Measurements from ENCODE around the gene SCN9A. TPM values are rescaled to one million over a fixed set of nuclear protein-coding genes. Genes with fewer than 3 reads are reported as not detected.

The SCN9A gene
- total and polyA plus RNA-seq, 10 of the 15 experiments (the other 5 are each of a cell fraction or from before 2014, with no cell fraction given), result 0.04 to 0.08 (median 0.08) TPM; not detected in 7

GRCh38 chr2:166193407-166193806, 182.3 kb downstream of the SCN9A start (continued):
- no peak for TF ChIP-seq E2F4 (IDR thresholded peaks at IDR 0.05; ENCODE audit: low read depth, low read length)

- TF ChIP-seq MEF2A (IDR thresholded peaks at IDR 0.05; ENCODE audit: insufficient read depth, low read depth, low read length), result no peak
- no peak for TF ChIP-seq CEBPZ (IDR thresholded peaks at IDR 0.05; ENCODE audit: low read depth, low read length)
- TF ChIP-seq NFXL1 (IDR thresholded peaks at IDR 0.05; ENCODE audit: borderline replicate concordance), result no peak
- no peak for TF ChIP-seq NR2C2 (IDR thresholded peaks at IDR 0.05; ENCODE audit: borderline replicate concordance, control insufficient read depth, insufficient read length, low read depth)
- TF ChIP-seq HDAC6 (IDR thresholded peaks at IDR 0.05; ENCODE audit: unreplicated experiment), result no peak
- no peak for TF ChIP-seq ZNF687 (IDR thresholded peaks at IDR 0.05)
- TF ChIP-seq DPF2 (IDR thresholded peaks at IDR 0.05), result no peak
- no peak for TF ChIP-seq SP1 (IDR thresholded peaks at IDR 0.05; ENCODE audit: low read depth, low read length)
- Histone ChIP-seq H3K79me2 (ENCODE audit: control insufficient read depth, insufficient read depth, low read length) (no peaks in the 10 kb centered on the region), H2AFZ (ENCODE audit: control insufficient read depth, low read depth, low read length) (no peak overlapping the region), H3K27ac (ENCODE audit: control insufficient read depth, insufficient read depth) (no peak overlapping the region), H3K36me3 (ENCODE audit: control insufficient read depth in 2 of 2, insufficient read depth in 2 of 2, low read length in 1 of 2) (no peaks in the 10 kb centered on the region), H3K4me2 (ENCODE audit: control insufficient read depth, insufficient read depth) (no peak overlapping the region), H4K20me1 (ENCODE audit: control insufficient read depth, insufficient read depth) (no peaks in the 10 kb centered on the region), H3K9ac (ENCODE audit: control insufficient read depth, insufficient read depth, low read length) (no peak overlapping the region), H3K4me3 (no peak overlapping the region), H3K9me3 (replicated peaks; ENCODE audit: control insufficient read depth, insufficient read depth, low read length) (no peaks in the 10 kb centered on the region), H3K27me3 (replicated peaks in 1 of 2; ENCODE audit: control insufficient read depth in 2 of 2, insufficient read depth in 2 of 2, low read length in 1 of 2) (no peaks in the 10 kb centered on the region), H3K4me1 (ENCODE audit: control insufficient read depth, insufficient read depth, low read length) (no peaks in the 10 kb centered on the region)
- 0% methylated on average over 3 of the region's 3 CpGs for WGBS (ENCODE audit: insufficient coverage, insufficient replicate concordance, low lambda C conversion rate, missing lambda C conversion rate)
- DNase-seq (ENCODE audit: low read depth, low spot score), result no peak
- no peak for ATAC-seq
- no TSS peak for BruUV-seq (replicated peaks)
- RAD21 ChIA-PET (ENCODE audit: unreplicated experiment), result no interaction called here
- no peak for FAIRE-seq
- in situ Hi-C loops (cut with MboI) (no loop called here), intact Hi-C loops (cut with micrococcal nuclease; ENCODE audit: unreplicated experiment) (no loop called here)
- POLR2A ChIA-PET, result no interaction called here
- SMC1A ChIA-PET (ENCODE audit: uncharacterized antibody, unreplicated experiment), result interaction anchor here (1.3 kb wide), 1 partner anchor 131 kb away, joined by 3 read pairs; no protein-coding TSS in a partner anchor
- CTCF ChIA-PET, result interaction anchor here (0.7 kb wide), 1 partner anchor 314 kb away, joined by 4 read pairs; no protein-coding TSS in a partner anchor
Measured at GRCh38 chr2:166188084-166188483, 187.7 kb downstream of the SCN9A start.

Data from GM12878 (cell line).